Stimulated activated CD4-positive, alpha-beta T cell treated with anti-CD3 and anti-CD28 coated beads, TNF-alpha, amount 100 ng/mL, for 24 hours (primary cell): ENCODE results near the gene AK5.

ENCODE experiments used
- DNase-seq, 3 experiments: peaks; one replicate each; pipeline ENCODE4 v3.0.0-alpha.2; 2020; ENCODE audit warnings: low read depth in 3 of 3

The AK5 gene

DNA sequence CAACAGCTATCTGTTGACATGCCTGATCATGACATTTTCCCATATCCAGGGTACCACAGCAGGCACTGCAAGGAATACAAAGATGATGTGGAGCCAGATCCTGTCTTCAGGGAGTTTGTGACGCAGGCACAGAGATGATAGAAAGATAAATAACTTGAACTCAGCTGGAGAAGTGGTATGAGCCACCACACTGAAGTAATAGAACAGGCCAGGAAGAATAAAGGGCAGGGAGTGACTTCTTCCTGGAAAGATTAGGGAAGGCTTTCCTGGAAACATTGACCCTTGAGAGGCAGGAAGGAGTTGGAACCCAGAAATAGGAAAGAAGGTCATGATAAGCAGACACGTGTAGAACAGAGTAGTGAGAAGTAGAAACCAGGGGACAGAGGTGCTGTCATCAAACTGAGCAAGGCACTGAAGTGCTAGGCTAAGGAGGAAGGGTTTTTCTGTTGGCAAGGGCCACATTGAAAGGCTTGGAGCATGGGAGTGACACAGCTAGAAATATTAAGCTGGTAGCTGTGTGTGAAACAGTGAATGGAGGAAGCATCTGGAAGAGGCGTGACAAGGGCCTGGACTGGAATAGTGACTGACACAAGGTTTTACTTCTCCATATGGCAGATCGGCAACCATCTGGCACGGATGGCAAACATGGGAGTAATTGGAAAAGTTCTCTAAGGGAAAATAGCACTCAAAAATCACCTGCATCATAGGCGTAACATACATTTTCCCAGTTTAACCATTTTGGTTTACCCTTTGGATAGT lies 68.4 kb downstream of the AK5 start:
- no peak for DNase-seq

DNA sequence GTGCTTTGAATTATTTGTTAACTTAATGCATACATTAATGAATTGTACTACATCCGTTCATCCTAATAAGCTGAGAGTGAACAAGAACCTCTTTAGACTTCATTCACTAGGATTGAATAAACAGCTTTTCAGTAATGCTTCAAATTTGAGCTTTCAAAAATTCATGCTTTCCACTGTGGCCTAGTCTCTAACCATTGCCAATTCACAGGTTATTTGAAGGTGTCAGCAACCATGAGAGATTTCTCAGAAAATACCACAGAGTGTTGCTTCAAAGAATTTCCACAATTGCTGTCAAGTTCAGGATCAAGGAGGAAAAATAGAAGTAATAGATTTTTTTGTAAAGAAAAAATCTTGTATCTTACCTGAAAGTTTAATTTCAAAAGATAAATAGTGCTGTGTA lies 72.7 kb downstream of the AK5 start:
- DNase-seq: no peak

DNA sequence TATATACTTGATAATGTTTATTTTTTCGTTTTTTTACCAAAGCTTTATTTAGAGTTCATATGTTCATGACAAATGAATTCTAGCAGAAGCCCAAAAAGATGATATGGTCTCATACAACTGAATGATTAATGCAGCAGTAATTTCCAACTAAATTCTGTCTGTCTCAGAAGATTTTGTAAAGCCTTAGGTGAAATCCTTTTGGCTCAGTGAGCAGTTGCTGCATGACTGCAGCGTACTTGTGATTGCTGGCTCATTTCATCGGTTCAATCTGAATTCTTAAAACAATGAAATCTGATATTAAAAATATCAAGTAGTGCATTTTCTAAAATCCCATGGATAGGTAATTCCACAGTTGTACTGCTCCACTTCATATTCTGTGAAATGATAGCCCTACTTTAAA lies 73.2 kb downstream of the AK5 start:
- DNase-seq: no peak

DNA sequence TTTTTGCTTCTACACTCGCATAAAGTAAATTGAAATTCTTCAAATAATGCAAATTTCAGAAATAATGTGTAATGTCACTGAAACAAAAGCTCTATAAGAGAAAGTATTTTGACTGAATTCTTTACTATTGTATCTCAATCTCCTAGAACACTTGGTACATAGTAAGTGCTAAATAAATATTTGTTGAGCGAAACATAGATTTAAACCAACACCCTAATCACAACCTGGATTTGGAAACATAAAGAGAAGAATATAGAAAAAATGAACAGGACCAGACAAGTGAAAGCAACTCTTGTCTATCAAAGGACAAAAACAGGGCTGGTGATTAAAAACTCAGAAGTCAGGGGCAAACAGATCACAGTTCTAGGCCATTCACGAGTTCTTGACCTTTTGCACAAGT lies 74.3 kb downstream of the AK5 start:
- no peak for DNase-seq

DNA sequence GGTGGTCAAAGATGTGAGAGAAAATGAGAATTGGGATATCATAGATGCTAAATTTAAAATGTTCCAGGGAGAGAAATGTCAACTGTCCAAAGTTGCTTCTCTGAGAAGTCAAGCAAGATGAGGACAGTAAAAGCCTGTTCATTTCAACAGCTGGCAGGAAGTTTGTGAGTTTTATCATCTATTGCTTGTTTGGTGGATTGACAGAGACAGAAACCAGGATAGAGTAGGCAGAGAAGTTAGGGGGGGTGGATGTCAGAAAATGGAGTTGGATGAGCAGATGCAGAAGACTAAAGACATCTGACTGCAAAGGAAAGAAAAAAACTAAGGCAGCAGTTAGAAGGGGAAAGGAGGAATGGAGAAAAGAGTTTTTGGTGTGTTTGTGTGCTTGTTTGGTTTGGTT lies 78.4 kb downstream of the AK5 start:
- DNase-seq: no peak

DNA sequence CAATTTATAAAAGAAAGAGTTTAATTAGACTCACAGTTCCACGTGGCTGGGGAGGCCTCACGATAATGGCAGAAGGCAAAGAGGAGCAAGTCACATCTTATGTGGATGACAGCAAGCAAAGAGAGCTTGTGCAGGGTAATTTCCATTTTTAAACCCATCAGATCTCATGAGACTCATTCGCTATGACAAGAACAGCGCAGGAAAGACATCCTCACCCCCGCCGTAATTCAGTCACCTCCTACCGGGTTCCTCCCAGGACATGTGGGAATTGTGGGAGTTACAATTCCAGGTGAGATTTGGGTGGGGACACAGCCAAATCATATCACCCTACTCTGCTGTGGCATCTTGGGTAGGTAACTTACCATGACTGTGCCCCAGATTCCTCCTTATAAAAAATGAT lies 79.8 kb downstream of the AK5 start:
- no peak for DNase-seq

DNA sequence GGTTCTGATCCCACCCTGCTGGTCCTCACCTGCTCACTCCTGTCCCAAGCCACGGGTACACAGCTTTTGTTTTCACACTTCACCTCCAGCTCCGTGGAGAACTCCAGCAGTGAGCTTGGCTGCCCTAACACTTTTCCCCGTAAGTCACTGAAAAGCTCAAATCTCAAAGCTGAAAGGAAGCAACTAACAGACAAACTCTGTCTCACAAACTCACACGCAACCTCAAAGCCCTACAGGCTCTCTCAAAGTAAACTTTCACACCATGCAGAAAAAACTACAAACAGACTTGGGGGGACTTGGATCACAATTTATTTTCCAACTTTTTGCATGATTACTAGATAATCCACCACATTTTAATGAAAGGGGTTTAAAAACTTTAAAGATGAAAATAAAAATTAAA lies 88.3 kb downstream of the AK5 start:
- no peak for DNase-seq

DNA sequence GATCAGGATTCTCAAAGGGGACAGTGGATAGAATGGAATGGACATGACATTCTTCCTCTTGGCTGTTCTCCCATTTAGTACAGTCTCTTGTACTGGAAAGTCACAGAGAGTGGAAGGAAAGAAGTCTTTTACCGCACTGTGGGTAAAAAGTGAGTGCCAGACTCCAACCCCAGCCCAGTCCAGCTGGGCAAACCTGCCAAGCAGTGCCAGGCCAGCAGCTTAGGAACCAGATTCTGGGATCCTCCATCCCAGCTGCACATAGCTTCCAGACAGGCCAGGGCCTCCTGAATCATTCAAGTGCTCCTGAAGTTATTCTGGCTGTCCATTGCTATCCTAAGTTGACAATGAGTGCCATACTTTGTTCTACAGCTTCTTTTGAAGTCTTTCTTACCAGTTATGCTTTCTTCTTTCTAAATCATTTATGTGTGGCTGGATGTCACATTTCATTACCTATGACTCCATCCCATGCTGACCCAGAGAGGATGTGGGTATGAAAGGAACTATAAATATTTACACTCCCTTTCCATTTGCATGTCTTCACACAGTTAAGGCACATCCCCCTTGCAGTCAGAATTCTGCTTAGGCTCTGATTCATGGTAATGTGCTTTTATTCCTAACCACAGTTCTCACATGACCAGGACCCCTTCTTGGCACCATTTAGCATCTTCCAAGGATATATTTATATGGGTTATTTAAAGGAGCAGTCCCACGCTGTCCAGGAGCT lies 88.9 kb downstream of the AK5 start:
- no peak for DNase-seq

DNA sequence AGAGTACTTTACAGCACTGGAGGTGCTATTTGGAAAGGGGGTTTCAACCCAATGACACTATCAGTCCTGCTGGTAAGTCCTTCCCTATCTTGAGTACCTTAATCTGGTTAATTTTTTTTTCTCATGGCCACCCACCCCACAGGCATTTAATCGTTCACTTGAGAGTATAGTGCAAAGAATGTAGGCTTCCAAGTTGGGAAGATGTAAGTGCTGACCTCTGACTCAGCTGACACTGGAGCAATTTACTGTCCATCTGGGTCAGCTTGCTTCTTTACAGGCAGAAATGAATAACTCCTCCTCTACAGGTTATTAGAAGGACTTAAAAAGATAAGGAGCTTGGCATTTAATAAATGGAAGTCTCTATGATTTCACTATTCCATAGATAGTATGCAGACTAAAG lies 89.6 kb downstream of the AK5 start:
- no peak for DNase-seq

DNA sequence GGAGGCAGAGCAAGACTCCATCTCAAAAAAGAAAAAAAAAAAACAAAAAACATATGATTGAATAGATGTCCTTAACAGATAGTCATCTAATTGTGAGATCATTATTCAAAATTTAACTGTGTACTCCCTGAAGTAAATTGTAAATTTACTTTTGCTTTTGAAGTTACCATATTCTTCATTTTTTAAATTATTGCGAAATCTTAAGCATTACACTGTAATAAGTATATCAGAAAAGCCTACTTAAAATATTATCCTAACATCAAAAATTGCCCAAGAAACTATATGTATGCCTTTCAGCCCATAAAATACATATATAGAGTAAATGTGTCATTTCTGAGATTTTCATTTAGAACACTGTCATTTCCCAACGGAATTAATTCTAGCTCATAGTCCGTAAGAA lies 91.9 kb downstream of the AK5 start:
- DNase-seq: no peak

DNA sequence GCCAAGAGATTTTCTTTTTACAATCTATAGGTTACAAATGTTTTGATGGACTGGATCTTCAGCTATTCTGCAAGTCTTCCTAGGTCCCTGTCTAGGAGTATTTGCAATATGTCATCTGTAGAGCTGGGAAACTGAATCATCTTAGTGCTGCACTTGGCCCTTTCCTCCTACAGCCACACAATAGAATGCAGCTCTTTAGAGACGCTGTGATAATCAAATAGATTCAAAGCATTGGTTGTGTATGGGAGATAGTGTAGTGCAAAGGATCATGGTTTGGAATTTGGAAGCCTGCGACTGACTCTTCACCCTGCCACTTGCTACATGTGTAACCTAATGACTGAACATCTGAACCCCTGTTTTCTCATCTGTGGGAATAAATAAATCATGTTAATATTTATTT lies 93.7 kb downstream of the AK5 start:
- no peak for DNase-seq

DNA sequence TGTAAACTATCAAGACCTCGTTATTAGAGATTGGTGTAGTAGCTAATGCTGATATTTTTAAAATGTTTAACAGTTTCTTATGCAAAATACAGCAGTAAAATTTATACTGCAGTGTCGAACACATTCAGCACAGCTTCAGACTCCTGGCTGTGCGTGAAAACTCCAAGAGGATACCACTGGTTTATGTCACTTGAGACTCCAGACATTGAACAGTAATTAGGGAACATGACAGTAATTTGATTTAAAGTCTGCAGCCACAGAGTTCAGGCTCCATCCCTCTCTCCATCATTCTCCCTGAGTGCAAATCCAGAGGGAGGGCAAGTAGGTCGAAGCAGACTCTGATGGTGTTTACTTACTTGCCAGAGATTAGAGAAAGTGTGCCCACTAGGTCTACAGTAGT lies 94.2 kb downstream of the AK5 start:
- no peak for DNase-seq

DNA sequence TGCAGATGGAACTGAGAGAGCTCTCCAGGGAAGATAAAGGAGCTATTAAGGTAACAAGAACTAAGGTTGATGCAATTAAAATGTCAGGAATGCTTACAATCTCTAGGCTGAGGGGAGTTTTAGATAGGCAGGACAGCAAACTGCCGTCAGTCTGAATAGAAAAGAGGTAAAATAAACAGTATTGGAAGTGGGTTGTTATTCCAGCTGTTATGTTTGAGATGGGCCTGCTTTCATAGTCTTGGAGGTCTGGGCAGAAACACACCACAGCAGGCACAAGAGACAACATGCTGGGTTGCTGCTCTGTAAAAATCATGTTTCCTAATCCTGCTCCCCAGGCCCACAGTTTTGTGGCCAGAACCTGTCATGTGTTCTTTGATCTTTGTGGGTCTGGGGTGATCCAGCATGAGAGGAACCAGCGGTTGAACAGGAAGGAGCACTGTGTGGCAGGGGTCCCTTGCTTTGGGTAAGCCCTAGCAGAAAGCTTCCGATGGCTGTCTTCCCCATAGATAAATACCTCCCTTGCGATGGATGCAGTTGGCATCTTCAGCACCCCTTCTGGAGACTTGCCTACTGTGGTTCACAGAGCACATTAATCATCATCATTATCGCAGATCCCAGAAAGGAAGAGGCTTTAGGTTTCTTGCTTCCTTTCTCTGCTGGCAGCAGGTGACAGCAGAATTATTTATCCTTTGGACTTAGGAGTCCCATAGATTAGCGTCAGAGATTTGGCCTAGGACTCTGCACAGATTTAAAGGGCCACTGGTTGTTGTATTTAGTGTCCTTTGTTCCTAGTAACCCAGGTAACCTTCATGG lies 97.1 kb downstream of the AK5 start:
- no peak for DNase-seq

DNA sequence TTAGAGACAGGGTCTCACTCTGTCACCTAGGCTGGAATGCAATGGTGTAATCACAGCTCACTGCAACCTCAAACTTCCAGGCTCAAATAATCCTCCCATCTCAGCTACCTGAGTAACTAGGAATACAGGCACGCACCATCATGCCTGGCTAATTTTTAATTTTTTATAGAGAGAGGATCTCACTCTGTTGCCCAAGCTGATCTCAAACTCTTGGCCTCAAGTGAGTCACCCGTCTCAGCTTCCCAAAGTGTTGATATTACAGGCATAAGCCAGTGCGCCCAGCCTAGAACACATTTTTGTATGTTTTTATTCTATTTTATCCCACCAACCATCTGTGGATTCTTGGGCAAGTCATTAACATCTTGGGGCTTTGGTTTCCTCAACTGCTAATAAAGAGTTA lies 100.5 kb downstream of the AK5 start:
- no peak for DNase-seq

DNA sequence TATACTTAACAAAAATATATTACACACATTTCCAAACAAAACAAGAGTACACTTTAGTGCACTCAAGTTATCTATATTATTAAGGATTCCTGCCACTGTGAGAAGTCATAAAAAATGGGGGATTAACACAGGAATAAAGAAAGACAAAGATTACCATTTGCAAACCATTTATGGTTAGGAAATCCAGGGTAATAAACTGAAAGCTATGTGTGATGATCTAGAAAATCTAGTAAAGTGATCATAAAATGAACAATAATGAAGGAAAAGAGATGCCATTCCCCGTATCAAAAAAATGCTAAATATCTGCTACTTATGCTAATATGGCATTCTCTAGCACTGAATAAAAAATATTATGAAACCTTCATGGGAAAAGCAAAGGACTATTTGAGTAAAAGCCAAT lies 101.4 kb downstream of the AK5 start:
- no peak for DNase-seq

DNA sequence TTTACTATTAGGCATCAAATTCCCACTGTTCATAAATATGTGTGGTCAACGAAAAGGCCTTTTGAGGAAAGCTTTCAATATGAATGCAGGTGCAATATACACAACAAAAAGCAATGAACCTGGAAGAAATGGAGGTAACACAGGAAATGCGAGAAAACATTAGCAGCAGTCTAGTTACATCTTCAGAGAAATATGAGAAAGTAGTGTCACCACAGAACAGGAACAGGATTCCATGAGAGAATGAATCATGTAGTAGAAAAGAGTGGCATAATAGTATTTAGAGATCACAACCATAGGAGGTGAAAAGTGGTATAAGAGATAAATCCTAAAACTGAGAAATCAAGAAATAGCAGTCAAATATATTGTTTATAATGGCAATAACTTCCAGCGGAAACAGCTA lies 103.7 kb downstream of the AK5 start:
- no peak for DNase-seq

DNA sequence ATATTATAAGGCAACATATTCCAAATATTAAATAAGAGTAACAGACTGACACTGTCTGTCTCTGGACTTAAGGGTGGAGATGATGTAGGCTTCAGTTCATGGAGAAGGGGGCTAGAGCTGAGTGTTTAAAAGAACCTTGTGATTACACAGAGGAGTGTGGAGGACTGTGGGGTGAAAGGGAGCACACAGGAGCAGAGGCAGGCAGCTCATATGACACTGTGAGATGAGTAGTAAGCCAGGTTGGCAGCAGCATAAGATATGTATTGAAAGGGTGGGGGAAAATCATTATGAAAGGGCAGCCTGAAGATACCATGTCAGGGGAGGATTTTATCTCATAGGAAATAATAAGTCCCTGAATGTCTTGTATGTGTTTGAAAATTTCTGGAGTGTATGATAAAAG lies 104.5 kb downstream of the AK5 start:
- no peak for DNase-seq

DNA sequence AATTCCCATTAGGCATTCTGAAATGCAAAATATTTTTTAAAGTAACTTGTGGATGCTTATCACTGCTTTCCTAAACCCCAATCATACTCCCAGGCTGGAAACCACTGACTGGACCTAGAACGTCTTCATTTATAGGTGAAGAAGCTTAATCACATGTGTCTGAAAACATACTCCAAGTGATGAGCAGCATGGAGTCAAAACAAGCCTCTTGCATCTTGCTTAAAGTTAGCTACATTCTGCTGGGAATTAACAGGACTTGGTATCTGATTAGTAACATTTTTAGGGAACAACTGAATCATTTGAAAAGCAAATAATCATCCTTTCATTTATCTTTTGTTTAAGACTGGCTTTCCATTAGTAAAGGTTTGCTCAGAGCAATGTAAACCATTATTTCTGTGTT lies 105.7 kb downstream of the AK5 start:
- no peak for DNase-seq

DNA sequence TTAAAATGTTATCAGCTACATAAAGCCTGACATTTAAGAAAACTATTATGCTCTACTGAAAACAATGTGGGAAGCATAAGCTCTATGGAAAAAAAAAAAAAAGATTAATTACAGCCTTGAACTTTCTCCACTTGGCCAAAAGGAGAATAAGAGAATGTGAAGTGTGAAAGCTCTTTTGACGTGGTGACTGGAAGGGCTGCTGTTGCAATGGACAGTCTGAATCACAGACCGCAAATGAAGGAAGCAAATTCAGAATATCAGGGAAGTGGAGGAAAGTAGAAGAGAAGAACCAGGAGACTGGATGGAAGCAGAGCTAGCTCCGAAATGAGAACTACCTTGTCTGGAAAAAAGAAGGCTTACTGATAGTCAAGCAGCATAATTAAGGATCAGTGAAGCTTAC lies 106.8 kb downstream of the AK5 start:
- DNase-seq: no peak

DNA sequence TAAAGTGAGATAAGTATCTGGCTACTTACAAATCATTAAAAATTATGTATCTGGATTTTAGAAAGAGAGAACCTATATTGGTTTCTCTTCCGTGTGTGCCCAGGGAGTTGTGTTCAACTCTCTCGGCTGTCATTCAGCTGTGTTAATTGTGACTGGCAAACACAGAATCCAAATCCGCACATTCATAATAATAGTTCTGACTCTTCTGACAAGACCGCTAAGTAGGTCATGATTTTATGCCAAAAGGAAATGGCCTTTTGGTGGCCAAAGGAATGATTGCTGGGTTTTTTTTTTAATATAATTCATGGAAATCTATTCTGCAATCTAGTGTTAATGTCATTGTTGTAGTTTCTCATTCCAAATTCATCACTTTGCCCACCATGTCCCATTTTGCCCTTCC lies 110.7 kb downstream of the AK5 start:
- DNase-seq: no peak

DNA sequence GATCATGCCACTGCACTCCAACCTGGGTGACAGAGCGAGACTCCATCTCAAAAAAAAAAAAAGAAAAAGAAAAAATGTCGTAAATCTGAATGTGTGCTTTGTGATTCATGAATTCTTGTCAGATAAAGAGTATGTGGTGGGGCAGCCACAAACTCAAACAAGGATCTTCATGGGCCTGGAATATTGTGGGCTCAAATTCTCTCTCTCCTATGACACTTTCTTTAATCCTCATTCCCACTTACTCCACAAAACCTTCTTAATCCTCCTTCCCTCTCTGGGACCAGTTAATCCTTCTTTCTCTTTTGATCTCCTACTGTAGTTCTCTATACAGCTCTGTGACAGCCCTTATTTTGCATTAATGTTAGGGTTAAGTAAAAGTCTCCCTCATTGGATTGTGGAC lies 112.3 kb downstream of the AK5 start:
- no peak for DNase-seq

DNA sequence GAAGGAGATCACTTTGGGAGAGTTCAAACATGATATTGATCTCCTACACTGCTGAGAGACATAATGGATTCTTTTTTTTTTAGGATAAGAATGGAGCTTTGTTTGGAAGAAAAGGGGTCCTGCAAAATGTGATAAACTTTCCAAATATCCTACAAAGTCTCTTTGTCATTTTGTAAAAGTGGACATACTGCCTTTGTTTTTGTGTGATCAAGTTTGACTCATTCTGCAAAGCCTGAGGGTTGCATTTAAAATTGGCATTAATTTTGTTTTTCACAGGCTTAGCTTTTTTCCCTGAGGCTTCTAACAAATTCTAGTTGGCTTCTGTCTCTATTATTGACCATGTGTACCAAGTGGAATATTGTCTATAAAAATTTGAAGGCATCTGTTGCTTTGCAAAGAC lies 113.2 kb downstream of the AK5 start:
- no peak for DNase-seq

DNA sequence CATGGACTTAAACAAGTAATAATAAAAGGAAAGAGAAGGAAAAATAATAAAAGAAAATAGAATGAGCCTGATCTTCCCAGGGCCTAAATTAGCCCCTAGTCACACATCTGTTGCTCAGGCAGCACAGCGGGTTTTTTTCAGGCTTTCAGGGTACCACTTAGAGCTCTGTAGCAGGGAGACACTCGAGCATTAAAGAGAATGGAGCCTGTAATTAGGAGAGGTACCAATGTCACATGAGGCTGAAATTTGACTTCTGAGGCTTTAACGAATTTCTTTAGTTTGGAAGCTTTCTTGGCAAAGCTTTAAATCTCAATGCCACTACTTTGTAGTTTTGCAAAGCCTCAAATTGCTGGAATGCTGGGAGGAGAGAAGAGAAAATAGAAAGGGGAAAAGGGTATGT lies 116.3 kb downstream of the AK5 start:
- no peak for DNase-seq
